IPS-NIHi7 (cell line): Measurements from ENCODE around the gene DYNLRB2.

ENCODE experiments used
- DNase-seq: peaks from one replicate; pipeline ENCODE4 v3.0.0; 2012; ENCODE audit warnings: mixed read lengths; ENCODE audit errors: extremely low spot score

Gene DYNLRB2

GRCh38 chr16:80599466-80599865, 58.7 kb downstream of the DYNLRB2 start:
- DNase-seq: no peak
